Adrenal gland (tissue), 5 donors: ENCODE results near the gene POMGNT2.

ENCODE experiments used
- POLR2A ChIP-seq, 2 donors: fragments of 450-650 bp; IDR thresholded peaks; one replicate each; pipeline ENCODE4 v1.6.1; 2017; ENCODE audit warnings: antibody characterized with exemption in 2 of 2, mild to moderate bottlenecking in 2 of 2, moderate library complexity in 1 of 2
- TF ChIP-seq, protein P1 (sequence below), 6 experiments: fragments of 450-650 bp in 4 of 6; fragments of 200-600 bp in 2 of 6; sonication (generic) in 1 of 6; IDR thresholded peaks; 1 replicate in 5 of 6; 2 replicates in 1 of 6; pipeline versions ENCODE4 v1.5.1 to v1.8.0; 2016 to 2021; ENCODE audit warnings: antibody characterized with exemption in 6 of 6, mild to moderate bottlenecking in 2 of 6, moderate library complexity in 1 of 6
- donor health status: DM: no; HTN: no; CAD: no.

DNA sequence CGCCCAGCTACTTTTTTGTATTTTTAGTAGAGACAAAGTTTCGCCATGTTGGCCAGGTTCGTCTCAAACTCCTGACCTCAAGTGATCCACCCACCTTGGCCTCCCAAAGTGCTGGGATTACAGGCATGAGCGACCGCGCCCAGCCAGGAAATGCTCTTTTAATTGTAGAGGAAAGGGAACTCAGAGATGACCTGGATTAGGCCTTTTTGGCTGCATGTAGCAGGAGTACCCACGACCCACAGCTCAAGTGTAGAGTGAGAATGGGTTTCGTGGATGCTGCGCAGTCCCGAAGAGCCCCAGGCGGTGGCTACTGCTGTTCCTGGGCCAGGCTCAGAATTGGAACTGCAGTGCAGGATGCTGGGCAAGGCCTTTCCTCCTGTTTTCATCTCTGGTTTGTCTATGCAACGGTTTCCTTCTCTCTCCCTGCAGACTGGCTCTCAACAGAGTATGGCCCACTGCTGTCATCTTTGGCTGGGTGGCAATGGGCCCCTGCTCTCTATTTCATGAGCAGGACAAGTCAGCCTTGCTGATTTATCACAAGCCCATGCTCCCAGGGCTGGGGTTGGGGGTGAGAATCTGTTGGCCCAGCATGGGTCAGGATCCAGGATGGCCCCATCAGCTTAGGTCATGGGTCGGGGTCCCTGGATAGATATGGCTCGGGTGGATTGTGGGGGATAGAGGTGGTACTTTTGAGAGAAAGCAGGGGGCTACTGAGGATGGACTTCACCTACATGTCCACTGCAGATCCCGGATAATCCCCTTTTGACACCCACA lies 75.5 kb downstream of the POMGNT2 start:
- TF ChIP-seq, protein P1, sequence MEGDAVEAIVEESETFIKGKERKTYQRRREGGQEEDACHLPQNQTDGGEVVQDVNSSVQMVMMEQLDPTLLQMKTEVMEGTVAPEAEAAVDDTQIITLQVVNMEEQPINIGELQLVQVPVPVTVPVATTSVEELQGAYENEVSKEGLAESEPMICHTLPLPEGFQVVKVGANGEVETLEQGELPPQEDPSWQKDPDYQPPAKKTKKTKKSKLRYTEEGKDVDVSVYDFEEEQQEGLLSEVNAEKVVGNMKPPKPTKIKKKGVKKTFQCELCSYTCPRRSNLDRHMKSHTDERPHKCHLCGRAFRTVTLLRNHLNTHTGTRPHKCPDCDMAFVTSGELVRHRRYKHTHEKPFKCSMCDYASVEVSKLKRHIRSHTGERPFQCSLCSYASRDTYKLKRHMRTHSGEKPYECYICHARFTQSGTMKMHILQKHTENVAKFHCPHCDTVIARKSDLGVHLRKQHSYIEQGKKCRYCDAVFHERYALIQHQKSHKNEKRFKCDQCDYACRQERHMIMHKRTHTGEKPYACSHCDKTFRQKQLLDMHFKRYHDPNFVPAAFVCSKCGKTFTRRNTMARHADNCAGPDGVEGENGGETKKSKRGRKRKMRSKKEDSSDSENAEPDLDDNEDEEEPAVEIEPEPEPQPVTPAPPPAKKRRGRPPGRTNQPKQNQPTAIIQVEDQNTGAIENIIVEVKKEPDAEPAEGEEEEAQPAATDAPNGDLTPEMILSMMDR (IDR thresholded peaks at IDR 0.05): no peak
- TF ChIP-seq POLR2A (IDR thresholded peaks at IDR 0.05): no peak
